Ramos (cell line): ENCODE measurements around the gene SLC47A1.
"Not testable (repeated sequence)": the region's sequence is repeated elsewhere in the genome, so short reads cannot be mapped to it uniquely, and the experiment has no call there.

Experiments
- in situ Hi-C: fragments of 300-500 bp; cut with MboI; formaldehyde crosslinking; loops from one replicate; pipeline ENCODE4 v1.14.3; 2022; ENCODE audit warnings: low sequenced_read_pairs; ENCODE audit not compliant: unreplicated experiment

The SLC47A1 gene

GRCh38 chr17:19519388-19520291 lies 14.0 kb upstream of the SLC47A1 start:
- in situ Hi-C loops, result not testable (repeated sequence)

- in situ Hi-C loops, result no loop called here
Measured at GRCh38 chr17:19520641-19521040, 13.0 kb upstream of the SLC47A1 start.

- in situ Hi-C loops, result no loop called here
Measured at GRCh38 chr17:19523690-19524089, 10.0 kb upstream of the SLC47A1 start.

- in situ Hi-C loops, result not testable (repeated sequence)
Measured at GRCh38 chr17:19526950-19527349, 6.7 kb upstream of the SLC47A1 start.

GRCh38 chr17:19531780-19532501 lies 1.7 kb upstream of the SLC47A1 start:
- in situ Hi-C loops, result no loop called here

- in situ Hi-C loops, result no loop called here
Measured at GRCh38 chr17:19533036-19533717, 477 bp upstream of the SLC47A1 start.

- in situ Hi-C loops, result no loop called here
Measured at GRCh38 chr17:19534562-19535149, 1.0 kb downstream of the SLC47A1 start.

GRCh38 chr17:19537111-19537510 lies 3.5 kb downstream of the SLC47A1 start:
- in situ Hi-C loops, result no loop called here

- in situ Hi-C loops, result no loop called here
Measured at GRCh38 chr17:19538095-19539039, 4.7 kb downstream of the SLC47A1 start.

GRCh38 chr17:19539040-19539399 lies 5.4 kb downstream of the SLC47A1 start:
- in situ Hi-C loops, result no loop called here

GRCh38 chr17:19539841-19540311 lies 6.2 kb downstream of the SLC47A1 start:
- in situ Hi-C loops, result no loop called here

- in situ Hi-C loops, result no loop called here
Measured at GRCh38 chr17:19540706-19541370, 7.2 kb downstream of the SLC47A1 start.

GRCh38 chr17:19541445-19541844 lies 7.8 kb downstream of the SLC47A1 start:
- in situ Hi-C loops, result no loop called here

- in situ Hi-C loops, result no loop called here
Measured at GRCh38 chr17:19542247-19542646, 8.6 kb downstream of the SLC47A1 start.

- in situ Hi-C loops, result no loop called here
Measured at GRCh38 chr17:19544366-19544765, 10.7 kb downstream of the SLC47A1 start.

GRCh38 chr17:19546289-19547065 lies 12.8 kb downstream of the SLC47A1 start:
- in situ Hi-C loops, result no loop called here

GRCh38 chr17:19549746-19550623 lies 16.3 kb downstream of the SLC47A1 start:
- in situ Hi-C loops, result no loop called here
